IMR-90 (cell line): ENCODE data around the gene C1QL1. TPM values are rescaled to one million over a fixed set of nuclear protein-coding genes. Genes with fewer than 3 reads are reported as not detected.
A peak's percentile ranks its signal among the peaks of the same experiment; 100 is the strongest.

Source experiments
- ATAC-seq: fragments of 200-7000 bp; cut with Tn5 transposase; 2 replicates; pipeline ENCODE4 v1.9.1; 2020; ENCODE audit warnings: low read depth, mild to moderate bottlenecking, moderate library complexity
- Bru-seq: library from RNA; stranded (reverse); fragments of 400-500 nt; gene quantifications from one replicate; lab custom pipeline; 2021; lab: Mats Ljungman, UMichigan
- BruChase-seq, 2 experiments: library from RNA; stranded (reverse); fragments of 400-500 nt; gene quantifications; one replicate each; lab custom pipeline; 2021; lab: Mats Ljungman, UMichigan
- BruUV-seq: library from RNA; stranded (reverse); fragments of 400-500 nt; replicated peaks from 2 replicates; lab custom pipeline; 2021; lab: Mats Ljungman, UMichigan
- CTCF ChIA-PET: fragments of 300-600 bp; formaldehyde crosslinking; extraction: SDS; loops from one replicate; lab custom pipeline; 2021; ENCODE audit warnings: antibody characterized with exemption; lab: Yijun Ruan, JAX
- POLR2A ChIA-PET: fragments of 300-600 bp; sonication (Branson Sonifier 250); formaldehyde crosslinking; loops from one replicate; lab custom pipeline; 2022; ENCODE audit warnings: antibody characterized with exemption; ENCODE audit not compliant: unreplicated experiment; lab: Charles Lee
- DNase-seq: peaks from one replicate; pipeline ENCODE4 v3.0.0; 2013
- H2AFZ ChIP-seq: replicated peaks from 2 replicates; pipeline ENCODE3; 2013; ENCODE audit warnings: low read length, mild to moderate bottlenecking; ENCODE audit not compliant: poor library complexity
- H2AK5ac ChIP-seq: 2 replicates; pipeline ENCODE4 v1.6.1; 2013; ENCODE audit warnings: low read depth, low read length, inconsistent platforms
- H2AK9ac ChIP-seq: replicated peaks from 2 replicates; pipeline ENCODE3; 2013; ENCODE audit warnings: mild to moderate bottlenecking, low read depth, low read length, moderate library complexity; ENCODE audit not compliant: poor library complexity
- H2BK120ac ChIP-seq: 2 replicates; pipeline ENCODE4 v1.6.1; 2013; ENCODE audit warnings: low read depth, low read length, inconsistent platforms
- H2BK15ac ChIP-seq: 3 replicates; pipeline ENCODE4 v1.6.1; 2013; ENCODE audit warnings: low read depth, low read length, inconsistent platforms
- H2BK20ac ChIP-seq: 2 replicates; pipeline ENCODE4 v1.6.1; 2013; ENCODE audit warnings: low read depth, mild to moderate bottlenecking, inconsistent platforms, low read length, moderate library complexity
- H2BK5ac ChIP-seq: 2 replicates; pipeline ENCODE4 v1.6.1; 2013; ENCODE audit warnings: mild to moderate bottlenecking, low read depth, low read length, inconsistent platforms; ENCODE audit not compliant: poor library complexity, severe bottlenecking
- H3K14ac ChIP-seq: replicated peaks from 2 replicates; pipeline ENCODE4 v1.6.1; 2013; ENCODE audit warnings: low read depth, low read length, inconsistent platforms
- H3K18ac ChIP-seq: 2 replicates; pipeline ENCODE4 v1.6.1; 2013; ENCODE audit warnings: low read depth, low read length, control low read depth
- H3K23ac ChIP-seq: 2 replicates; pipeline ENCODE4 v1.6.1; 2013; ENCODE audit warnings: low read depth, low read length, inconsistent platforms
- H3K27ac ChIP-seq: 2 replicates; pipeline ENCODE4 v1.5.1; 2013; ENCODE audit warnings: mild to moderate bottlenecking, control low read depth, low read length; ENCODE audit not compliant: insufficient read depth
- H3K27me3 ChIP-seq: 2 replicates; pipeline ENCODE4 v1.6.1; 2013; ENCODE audit warnings: low read length; ENCODE audit not compliant: control insufficient read depth, insufficient read depth
- H3K36me3 ChIP-seq: 2 replicates; pipeline ENCODE4 v1.6.1; 2013; ENCODE audit warnings: low read length, mixed read lengths; ENCODE audit not compliant: control insufficient read depth, insufficient read depth
- H3K4ac ChIP-seq: 2 replicates; pipeline ENCODE4 v1.6.1; 2013; ENCODE audit warnings: low read depth, low read length, inconsistent platforms
- H3K4me1 ChIP-seq: 2 replicates; pipeline ENCODE4 v1.6.1; 2013; ENCODE audit warnings: low read length, mixed read lengths; ENCODE audit not compliant: control insufficient read depth, insufficient read depth
- H3K4me2 ChIP-seq: 2 replicates; pipeline ENCODE4 v1.6.1; 2013; ENCODE audit warnings: low read depth, mild to moderate bottlenecking, control low read depth, low read length, moderate library complexity
- H3K4me3 ChIP-seq: 2 replicates; pipeline ENCODE4 v1.5.1; 2013; ENCODE audit warnings: low read depth, mild to moderate bottlenecking, control low read depth, low read length, moderate library complexity; ENCODE audit not compliant: insufficient read depth
- H3K56ac ChIP-seq: 2 replicates; pipeline ENCODE4 v1.6.1; 2013; ENCODE audit warnings: low read length, inconsistent platforms; ENCODE audit not compliant: insufficient read depth; ENCODE audit errors: extremely low read depth
- H3K79me1 ChIP-seq, 2 experiments: 2 replicates each; pipeline ENCODE4 v1.6.1; 2013; ENCODE audit warnings: low read length in 2 of 2, inconsistent platforms in 1 of 2, low read depth in 1 of 2
- H3K9ac ChIP-seq: 2 replicates; pipeline ENCODE4 v1.6.1; 2013; ENCODE audit warnings: low read depth, low read length, control low read depth
- H3K9me1 ChIP-seq: 2 replicates; pipeline ENCODE4 v1.6.1; 2013; ENCODE audit warnings: low read length, inconsistent platforms; ENCODE audit not compliant: insufficient read depth
- H3K9me3 ChIP-seq: 2 replicates; pipeline ENCODE4 v1.6.1; 2013; ENCODE audit warnings: low read length; ENCODE audit not compliant: control insufficient read depth, insufficient read depth
- H4K20me1 ChIP-seq: 2 replicates; pipeline ENCODE4 v1.6.1; 2013; ENCODE audit warnings: low read length, inconsistent platforms; ENCODE audit not compliant: insufficient read depth
- H4K5ac ChIP-seq: 2 replicates; pipeline ENCODE4 v1.6.1; 2013; ENCODE audit warnings: mild to moderate bottlenecking, low read depth, low read length, control low read depth
- H4K8ac ChIP-seq, 2 experiments: 2 replicates each; pipeline ENCODE4 v1.6.1; 2013; ENCODE audit warnings: low read depth in 2 of 2, low read length in 2 of 2, control low read depth in 1 of 2, inconsistent platforms in 1 of 2
- H4K91ac ChIP-seq: 2 replicates; pipeline ENCODE4 v1.6.1; 2013; ENCODE audit warnings: low read depth, low read length, inconsistent platforms; ENCODE audit not compliant: insufficient read depth
- BHLHE40 ChIP-seq: fragments of 150-350 bp; IDR thresholded peaks from 2 replicates; pipeline ENCODE4 v1.6.1; 2016; ENCODE audit warnings: mild to moderate bottlenecking, low read depth, low read length
- MAZ ChIP-seq: IDR thresholded peaks from 2 replicates; pipeline ENCODE4 v1.6.1; 2012; ENCODE audit warnings: low read depth, mild to moderate bottlenecking, low read length, improper control_type of control experiment, moderate library complexity, borderline replicate concordance
- WGBS, 2 experiments: methylation state at CpG; one replicate each; pipeline versions ENCODE4 v1.1.5 to v1.1.7; 2013; ENCODE audit warnings: missing lambda C conversion rate in 2 of 2; ENCODE audit not compliant: insufficient read length in 1 of 2; ENCODE audit errors: extremely low coverage in 2 of 2; 5-methylcytosine and 5-hydroxymethylcytosine counted together
- dilution Hi-C: fragments of 300-500 bp; cut with HindIII; formaldehyde crosslinking; loops from one replicate; pipeline ENCODE4 v1.14.3; 2018; ENCODE audit warnings: low sequenced_read_pairs; ENCODE audit not compliant: unreplicated experiment
- in situ Hi-C: fragments of 300-500 bp; cut with MboI; formaldehyde crosslinking; loops from 3 replicates; pipeline ENCODE4 v1.14.3; 2019; ENCODE audit warnings: low sequenced_read_pairs, inconsistent platforms, mixed read lengths
- intact Hi-C: fragments of 100-400 bp; cut with micrococcal nuclease; formaldehyde crosslinking; loops from 2 replicates; pipeline ENCODE4 v1.10.0; 2022
- long read RNA-seq: library from polyadenylated mRNA; unstranded; transcript quantifications from one replicate; pipeline ENCODE4 v2.0.0, GENCODE V29; 2021; ENCODE audit not compliant: unreplicated experiment
- polyA plus RNA-seq, 3 experiments: library from polyadenylated mRNA; depleted of rRNA; stranded (reverse); fragments of >200 nt; gene quantifications; 2 replicates each; pipeline ENCODE4 v1.2.3, GENCODE V29; 2012; ENCODE audit warnings: low replicate concordance in 1 of 3
- total RNA-seq: library from RNA; depleted of rRNA; stranded (reverse); fragments of >200 nt; gene quantifications from 2 replicates; pipeline ENCODE4 v1.2.3, GENCODE V29; 2012; rRNA removed

C1QL1 gene
- 0.18 and 0.28 TPM in 2 replicates for total RNA-seq
- 0.84 and 1.5 TPM in 2 replicates for polyA plus RNA-seq (2012; rRNA removed)
- polyA plus RNA-seq (2012; cell fraction: cytosol; rRNA removed) = 1.6 and 4.1 TPM in 2 replicates
- polyA plus RNA-seq (2012; cell fraction: nucleus; rRNA removed; ENCODE audit: low replicate concordance) = 0.71 and 1.2 TPM in 2 replicates
- Bru-seq, nascent RNA = percentile 18 among the genes with signal in this experiment
- BruChase-seq, experiment 1, labeled RNA remaining after a 6-hour chase = percentile 25 among the genes with signal in this experiment
- percentile 24 among the genes with signal in this experiment for BruChase-seq, experiment 2, labeled RNA remaining after a 2-hour chase
- long read RNA-seq, partial matches to known transcripts = 0 of 4 reads
- long read RNA-seq, other reads (novel, unspliced or antisense) = 0 of 4 reads

GRCh38 chr17:44968225-44969143 lies at the start of gene C1QL1:
C1QL1 (minus strand) TSS chr17:44968303; CDS start chr17:44968048, 255 bp downstream.
- H2AK5ac ChIP-seq = peak within 1 kb of the TSS; percentile 59
- intact Hi-C loops = no loop called here

More at GRCh38 chr17:44968225-44969143, at the start of gene C1QL1:
- in situ Hi-C loops = no loop called here
- no peak within 1 kb of the TSS for H3K23ac ChIP-seq
- no peaks in the 10 kb centered on the region for H3K79me1 ChIP-seq
- H3K14ac ChIP-seq = no peak within 1 kb of the TSS
- WGBS, 2 experiments = 3% methylated on average over 20 of the region's 81 CpGs; no CpG with 5 or more reads in 1 of the 2 experiments
- H2AFZ ChIP-seq = peak within 1 kb of the TSS; percentile 78
- H3K9ac ChIP-seq = peak within 1 kb of the TSS; percentile 34
- H2AK9ac ChIP-seq = peak within 1 kb of the TSS; percentile 81
- ATAC-seq (peak; percentile 100), DNase-seq (peak; percentile 81)
- H3K9me1 ChIP-seq = peaks cover 4% of the 10 kb centered on the region
- H2BK20ac ChIP-seq = no peak within 1 kb of the TSS
- peak within 1 kb of the TSS; percentile 91 for H3K4me2 ChIP-seq
- no peak within 1 kb of the TSS for H3K4ac ChIP-seq
- no peaks in the 10 kb centered on the region; the same call in 1 of the 2 replicates for H4K20me1 ChIP-seq
- ChIA-PET POLR2A (no interaction called here), CTCF (interaction anchor here (0.6 kb wide), 2 partner anchors 28 to 51 kb away, joined by 3 read pairs; no protein-coding TSS in a partner anchor)
- H2BK15ac ChIP-seq = no peak within 1 kb of the TSS; the same call in 2 of the 3 replicates
- peaks cover 50% of the 10 kb centered on the region for H3K27me3 ChIP-seq
- no peak within 1 kb of the TSS for H2BK120ac ChIP-seq
- dilution Hi-C loops = no loop called here
- H3K4me1 ChIP-seq = peaks cover 11% of the 10 kb centered on the region
- no peak within 1 kb of the TSS for H3K18ac ChIP-seq
- no peak within 1 kb of the TSS; the same call in 1 of the 2 replicates for H4K5ac ChIP-seq
- no peaks in the 10 kb centered on the region for H3K9me3 ChIP-seq
- no peak within 1 kb of the TSS for H2BK5ac ChIP-seq
- BruUV-seq = no TSS peak
- H3K4me3 ChIP-seq = peak within 1 kb of the TSS; percentile 52
- H3K36me3 ChIP-seq = no peaks in the 10 kb centered on the region
- H3K56ac ChIP-seq = no peak within 1 kb of the TSS
- TF ChIP-seq BHLHE40 = no peak
- TF ChIP-seq MAZ = peak; percentile 75; the same call in 1 of the 2 replicates
- no peak within 1 kb of the TSS for H4K91ac ChIP-seq
- H4K8ac ChIP-seq = peak within 1 kb of the TSS in 1 of 2 experiments; percentile 53; a peak in 1 of 4 replicates
- H3K27ac ChIP-seq = no peak within 1 kb of the TSS; the same call in 1 of the 2 replicates
